Measurements from ENCODE around the gene TMEM242.

GRCh38 chr6:157276134-157276532, 47.2 kb downstream of the TMEM242 start:
- TF ChIP-seq POLR2AphosphoS5 (IDR thresholded peaks at IDR 0.05): no peak
- TF ChIP-seq, protein P1, sequence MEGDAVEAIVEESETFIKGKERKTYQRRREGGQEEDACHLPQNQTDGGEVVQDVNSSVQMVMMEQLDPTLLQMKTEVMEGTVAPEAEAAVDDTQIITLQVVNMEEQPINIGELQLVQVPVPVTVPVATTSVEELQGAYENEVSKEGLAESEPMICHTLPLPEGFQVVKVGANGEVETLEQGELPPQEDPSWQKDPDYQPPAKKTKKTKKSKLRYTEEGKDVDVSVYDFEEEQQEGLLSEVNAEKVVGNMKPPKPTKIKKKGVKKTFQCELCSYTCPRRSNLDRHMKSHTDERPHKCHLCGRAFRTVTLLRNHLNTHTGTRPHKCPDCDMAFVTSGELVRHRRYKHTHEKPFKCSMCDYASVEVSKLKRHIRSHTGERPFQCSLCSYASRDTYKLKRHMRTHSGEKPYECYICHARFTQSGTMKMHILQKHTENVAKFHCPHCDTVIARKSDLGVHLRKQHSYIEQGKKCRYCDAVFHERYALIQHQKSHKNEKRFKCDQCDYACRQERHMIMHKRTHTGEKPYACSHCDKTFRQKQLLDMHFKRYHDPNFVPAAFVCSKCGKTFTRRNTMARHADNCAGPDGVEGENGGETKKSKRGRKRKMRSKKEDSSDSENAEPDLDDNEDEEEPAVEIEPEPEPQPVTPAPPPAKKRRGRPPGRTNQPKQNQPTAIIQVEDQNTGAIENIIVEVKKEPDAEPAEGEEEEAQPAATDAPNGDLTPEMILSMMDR (IDR thresholded peaks at IDR 0.05; ENCODE audit: poor library complexity, severe bottlenecking): no peak
